Liver (tissue), 3 donors: ENCODE measurements around the gene GNPTAB.

Source experiments
- EGR1 ChIP-seq, 2 donors: IDR thresholded peaks; 2 replicates each; pipeline ENCODE4 v1.6.1; 2016 to 2018; ENCODE audit warnings: antibody characterized with exemption in 2 of 2, low read depth in 2 of 2
- GABPA ChIP-seq, 2 donors: IDR thresholded peaks in 1 of 2; conservative IDR thresholded peaks in 1 of 2; 2 replicates each; pipeline ENCODE4 v1.6.1; 2016; ENCODE audit warnings: antibody characterized with exemption in 2 of 2, mild to moderate bottlenecking in 1 of 2, moderate library complexity in 1 of 2
- RXRA ChIP-seq, 2 donors: IDR thresholded peaks; 2 replicates each; pipeline ENCODE4 v1.6.1; 2017 to 2018; ENCODE audit warnings: antibody characterized with exemption in 2 of 2, mild to moderate bottlenecking in 1 of 2
- SP1 ChIP-seq: IDR thresholded peaks from 2 replicates; pipeline ENCODE4 v1.6.1; 2018; ENCODE audit warnings: antibody characterized with exemption, mild to moderate bottlenecking
- TAF1 ChIP-seq: conservative IDR thresholded peaks from 2 replicates; pipeline ENCODE4 v1.6.1; 2016; ENCODE audit warnings: antibody characterized with exemption, mild to moderate bottlenecking
- TF ChIP-seq, protein P1 (sequence below): fragments of 150-350 bp; IDR thresholded peaks from 2 replicates; pipeline ENCODE4 v1.5.1; 2017; ENCODE audit warnings: improper control_type of control experiment, low read depth, low read length; ENCODE audit not compliant: missing input control
- TF ChIP-seq, protein P2 (sequence below): IDR thresholded peaks from 2 replicates; pipeline ENCODE4 v1.6.1; 2016; ENCODE audit warnings: antibody characterized with exemption
- TF ChIP-seq, protein P3 (sequence below): IDR thresholded peaks from 2 replicates; pipeline ENCODE4 v1.6.1; 2016; ENCODE audit warnings: antibody characterized with exemption
- donor health status: healthy.
- donor health status: healthy.

DNA sequence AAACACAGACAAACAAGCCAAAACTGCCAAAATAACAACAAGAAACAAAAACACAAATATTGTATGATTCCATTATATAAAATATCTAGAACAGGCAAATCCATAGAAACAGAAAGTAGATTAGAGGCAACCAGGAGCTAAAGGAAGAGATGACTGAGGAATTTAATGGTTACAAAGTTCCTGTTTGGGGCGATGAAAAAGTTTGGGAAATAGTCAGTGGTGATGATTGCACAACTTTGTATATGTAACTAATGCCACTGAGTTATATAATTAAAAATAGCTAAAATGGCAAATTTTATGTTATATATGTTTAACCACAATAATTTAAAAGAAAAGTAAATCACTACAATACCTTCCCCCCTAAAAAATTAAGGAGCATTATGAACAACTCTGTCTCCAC is 24.5 kb downstream of the GNPTAB start:
- TF ChIP-seq, protein P1, sequence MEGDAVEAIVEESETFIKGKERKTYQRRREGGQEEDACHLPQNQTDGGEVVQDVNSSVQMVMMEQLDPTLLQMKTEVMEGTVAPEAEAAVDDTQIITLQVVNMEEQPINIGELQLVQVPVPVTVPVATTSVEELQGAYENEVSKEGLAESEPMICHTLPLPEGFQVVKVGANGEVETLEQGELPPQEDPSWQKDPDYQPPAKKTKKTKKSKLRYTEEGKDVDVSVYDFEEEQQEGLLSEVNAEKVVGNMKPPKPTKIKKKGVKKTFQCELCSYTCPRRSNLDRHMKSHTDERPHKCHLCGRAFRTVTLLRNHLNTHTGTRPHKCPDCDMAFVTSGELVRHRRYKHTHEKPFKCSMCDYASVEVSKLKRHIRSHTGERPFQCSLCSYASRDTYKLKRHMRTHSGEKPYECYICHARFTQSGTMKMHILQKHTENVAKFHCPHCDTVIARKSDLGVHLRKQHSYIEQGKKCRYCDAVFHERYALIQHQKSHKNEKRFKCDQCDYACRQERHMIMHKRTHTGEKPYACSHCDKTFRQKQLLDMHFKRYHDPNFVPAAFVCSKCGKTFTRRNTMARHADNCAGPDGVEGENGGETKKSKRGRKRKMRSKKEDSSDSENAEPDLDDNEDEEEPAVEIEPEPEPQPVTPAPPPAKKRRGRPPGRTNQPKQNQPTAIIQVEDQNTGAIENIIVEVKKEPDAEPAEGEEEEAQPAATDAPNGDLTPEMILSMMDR = no peak
- no peak for TF ChIP-seq EGR1 (IDR thresholded peaks at IDR 0.05; ENCODE audit: low read depth in 2 of 2)
- TF ChIP-seq, protein P2, sequence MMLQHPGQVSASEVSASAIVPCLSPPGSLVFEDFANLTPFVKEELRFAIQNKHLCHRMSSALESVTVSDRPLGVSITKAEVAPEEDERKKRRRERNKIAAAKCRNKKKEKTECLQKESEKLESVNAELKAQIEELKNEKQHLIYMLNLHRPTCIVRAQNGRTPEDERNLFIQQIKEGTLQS = no peak
- no peak for TF ChIP-seq GABPA (IDR thresholded peaks at IDR 0.05 in 1 of 2, conservative IDR thresholded peaks at IDR 0.05 in 1 of 2)
- TF ChIP-seq, protein P3, sequence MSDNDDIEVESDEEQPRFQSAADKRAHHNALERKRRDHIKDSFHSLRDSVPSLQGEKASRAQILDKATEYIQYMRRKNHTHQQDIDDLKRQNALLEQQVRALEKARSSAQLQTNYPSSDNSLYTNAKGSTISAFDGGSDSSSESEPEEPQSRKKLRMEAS = no peak
- no peak for TF ChIP-seq TAF1
- TF ChIP-seq SP1 = no peak
- no peak for TF ChIP-seq RXRA (IDR thresholded peaks at IDR 0.05)
